HG03575 (cell line): ENCODE measurements around the gene NPIPB2.
"Not testable (repeated sequence)": the region's sequence is repeated elsewhere in the genome, so short reads cannot be mapped to it uniquely, and the experiment has no call there.

Experiments
- ATAC-seq: cut with Tn5 transposase; IDR thresholded peaks from one replicate; pipeline ENCODE4 v1.9.1; 2021; ENCODE audit not compliant: unreplicated experiment, insufficient number of reproducible peaks, low FRiP score; ENCODE audit errors: extremely low read depth

The NPIPB2 gene

GRCh38 chr16:11963706-11964105, 21.9 kb upstream of the NPIPB2 start:
- ATAC-seq = no peak

GRCh38 chr16:11962978-11963377, 21.1 kb upstream of the NPIPB2 start:
- ATAC-seq = not testable (repeated sequence)

- ATAC-seq = not testable (repeated sequence)
These were observed 20.6 kb upstream of the NPIPB2 start for GRCh38 chr16:11962457-11962856.

GRCh38 chr16:11957591-11958395, 15.9 kb upstream of the NPIPB2 start:
- no peak for ATAC-seq

GRCh38 chr16:11956558-11956957, 14.7 kb upstream of the NPIPB2 start:
- ATAC-seq = no peak

GRCh38 chr16:11955713-11956123, 13.9 kb upstream of the NPIPB2 start:
- ATAC-seq = no peak

- ATAC-seq = not testable (repeated sequence)
These were observed 11.7 kb upstream of the NPIPB2 start for GRCh38 chr16:11953576-11953975.

GRCh38 chr16:11950388-11950787, 8.5 kb upstream of the NPIPB2 start:
- no peak for ATAC-seq

GRCh38 chr16:11949527-11949926, 7.7 kb upstream of the NPIPB2 start:
- no peak for ATAC-seq

GRCh38 chr16:11948819-11949218, 7.0 kb upstream of the NPIPB2 start:
- no peak for ATAC-seq

- ATAC-seq = no peak
These were observed 4.6 kb upstream of the NPIPB2 start for GRCh38 chr16:11946433-11946832.

- ATAC-seq = not testable (repeated sequence)
These were observed 14.5 kb downstream of the NPIPB2 start for GRCh38 chr16:11927350-11927749.

GRCh38 chr16:11924046-11924445, 17.8 kb downstream of the NPIPB2 start:
- not testable (repeated sequence) for ATAC-seq

GRCh38 chr16:11916524-11917285, 25.1 kb downstream of the NPIPB2 start:
- no peak for ATAC-seq

GRCh38 chr16:11915644-11916523, 26.0 kb downstream of the NPIPB2 start, which contains the start of gene GSPT1:
GSPT1 (minus strand) TSS chr16:11915956; CDS start chr16:11915720, 236 bp downstream.
- ATAC-seq = no peak

- ATAC-seq = no peak
These were observed 26.7 kb downstream of the NPIPB2 start for GRCh38 chr16:11915114-11915643.

- ATAC-seq = no peak
These were observed 27.4 kb downstream of the NPIPB2 start for GRCh38 chr16:11914210-11915113.
